C4-2B (cell line): ENCODE results near the gene FAM184A.

Experiments
- H3K27ac ChIP-seq: fragments of 450-650 bp; 2 replicates; pipeline ENCODE4 v1.5.1; 2017
- CTCF ChIP-seq: fragments of 450-650 bp; conservative IDR thresholded peaks from 2 replicates; pipeline ENCODE4 v1.5.1; 2017; ENCODE audit warnings: mild to moderate bottlenecking
- ZFX ChIP-seq: fragments of 450-650 bp; IDR thresholded peaks from 2 replicates; pipeline ENCODE4 v1.6.1; 2017

Gene FAM184A

GRCh38 chr6:119043265-119043664, 35.2 kb downstream of the FAM184A start:
- TF ChIP-seq ZFX (no peak), CTCF (no peak)
- no peak overlapping the region for H3K27ac ChIP-seq

- TF ChIP-seq ZFX (no peak), CTCF (no peak)
- H3K27ac ChIP-seq = no peak overlapping the region
Observed at GRCh38 chr6:119040636-119041035, 37.8 kb downstream of the FAM184A start.

GRCh38 chr6:119040229-119040628, 38.2 kb downstream of the FAM184A start:
- H3K27ac ChIP-seq = no peak overlapping the region
- TF ChIP-seq ZFX (no peak), CTCF (no peak)

- TF ChIP-seq CTCF (no peak), ZFX (no peak)
- H3K27ac ChIP-seq = no peak overlapping the region
Observed at GRCh38 chr6:119037941-119038623, 40.4 kb downstream of the FAM184A start.

GRCh38 chr6:119037264-119037663, 41.2 kb downstream of the FAM184A start:
- H3K27ac ChIP-seq = no peak overlapping the region
- no peak for TF ChIP-seq CTCF
- TF ChIP-seq ZFX = no peak

- no peak for TF ChIP-seq CTCF
- TF ChIP-seq ZFX = no peak
- no peak overlapping the region for H3K27ac ChIP-seq
Observed at GRCh38 chr6:119036081-119036480, 42.4 kb downstream of the FAM184A start.

- TF ChIP-seq CTCF (no peak; the same call in 1 of the 2 replicates), ZFX (no peak)
- H3K27ac ChIP-seq = no peak overlapping the region
Observed at GRCh38 chr6:119035459-119035858, 43.0 kb downstream of the FAM184A start.
